RWPE1 (cell line): ENCODE measurements around the gene PEX26.
A peak's percentile ranks its signal among the peaks of the same experiment; 100 is the strongest.
"Not testable (repeated sequence)": the region's sequence is repeated elsewhere in the genome, so short reads cannot be mapped to it uniquely, and the experiment has no call there.

ENCODE experiments used
- CTCF ChIA-PET: fragments of 350-600 bp; sonication (Branson Sonifier 250); formaldehyde crosslinking; extraction: SDS; loops from one replicate; lab custom pipeline; 2021; lab: Yijun Ruan, JAX
- POLR2A ChIA-PET: fragments of 400-600 bp; formaldehyde crosslinking; extraction: SDS; loops from one replicate; lab custom pipeline; 2020; ENCODE audit warnings: antibody characterized with exemption; ENCODE audit not compliant: low non-redundant PET; lab: Yijun Ruan, JAX
- DNase-seq: peaks from one replicate; pipeline ENCODE4 v3.0.0; 2012; ENCODE audit warnings: low spot score
- H3K27ac ChIP-seq: fragments of 450-650 bp; 2 replicates; pipeline ENCODE4 v1.5.1; 2017
- TF ChIP-seq, protein P1 (sequence below): fragments of 450-650 bp; conservative IDR thresholded peaks from 2 replicates; pipeline ENCODE4 v1.5.1; 2017; ENCODE audit warnings: low read depth, mild to moderate bottlenecking

Gene PEX26

DNA sequence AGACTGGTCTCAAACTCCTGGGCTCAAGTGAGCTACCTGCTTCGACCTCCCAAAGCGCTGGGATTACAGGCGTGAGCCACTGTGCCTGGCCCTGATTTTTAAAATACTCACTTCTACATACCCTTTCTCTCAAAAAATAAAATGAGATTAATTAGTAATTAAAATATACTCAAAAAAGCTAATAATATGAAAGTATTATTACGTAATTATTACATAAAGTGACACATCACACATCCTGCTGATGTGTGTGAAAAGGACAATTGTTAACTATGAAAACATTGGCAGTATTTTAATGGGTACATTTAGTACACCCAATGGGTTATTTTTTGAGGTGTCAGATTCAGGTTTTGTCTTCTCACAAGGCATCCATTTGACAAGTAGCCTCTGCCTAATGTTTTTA, 32.0 kb upstream of the PEX26 start:
- ChIA-PET CTCF (no interaction called here), POLR2A (no interaction called here)
- no peak overlapping the region for H3K27ac ChIP-seq
- no peak for DNase-seq
- TF ChIP-seq, protein P1, sequence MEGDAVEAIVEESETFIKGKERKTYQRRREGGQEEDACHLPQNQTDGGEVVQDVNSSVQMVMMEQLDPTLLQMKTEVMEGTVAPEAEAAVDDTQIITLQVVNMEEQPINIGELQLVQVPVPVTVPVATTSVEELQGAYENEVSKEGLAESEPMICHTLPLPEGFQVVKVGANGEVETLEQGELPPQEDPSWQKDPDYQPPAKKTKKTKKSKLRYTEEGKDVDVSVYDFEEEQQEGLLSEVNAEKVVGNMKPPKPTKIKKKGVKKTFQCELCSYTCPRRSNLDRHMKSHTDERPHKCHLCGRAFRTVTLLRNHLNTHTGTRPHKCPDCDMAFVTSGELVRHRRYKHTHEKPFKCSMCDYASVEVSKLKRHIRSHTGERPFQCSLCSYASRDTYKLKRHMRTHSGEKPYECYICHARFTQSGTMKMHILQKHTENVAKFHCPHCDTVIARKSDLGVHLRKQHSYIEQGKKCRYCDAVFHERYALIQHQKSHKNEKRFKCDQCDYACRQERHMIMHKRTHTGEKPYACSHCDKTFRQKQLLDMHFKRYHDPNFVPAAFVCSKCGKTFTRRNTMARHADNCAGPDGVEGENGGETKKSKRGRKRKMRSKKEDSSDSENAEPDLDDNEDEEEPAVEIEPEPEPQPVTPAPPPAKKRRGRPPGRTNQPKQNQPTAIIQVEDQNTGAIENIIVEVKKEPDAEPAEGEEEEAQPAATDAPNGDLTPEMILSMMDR, result no peak

DNA sequence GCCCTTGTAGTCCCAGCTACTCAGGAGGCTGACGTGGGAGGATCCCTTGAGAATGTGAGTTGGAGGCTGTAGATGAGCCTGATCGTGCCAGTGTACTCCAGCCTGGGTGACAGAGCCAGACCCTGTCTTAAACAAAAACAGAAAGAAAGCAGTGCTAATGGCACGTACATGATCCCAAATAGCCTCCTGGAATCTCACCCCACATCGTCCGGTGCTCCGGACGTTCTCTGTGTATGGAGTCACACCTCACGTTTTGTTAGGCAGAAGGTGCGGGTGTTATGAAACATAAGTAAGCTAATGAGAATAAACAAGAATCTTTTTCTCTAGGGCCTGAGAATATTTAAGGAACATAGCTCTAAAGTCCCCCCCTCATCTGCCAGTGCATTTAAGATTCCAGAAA, 29.7 kb upstream of the PEX26 start:
- ChIA-PET CTCF (no interaction called here), POLR2A (no interaction called here)
- H3K27ac ChIP-seq, result no peak overlapping the region
- no peak for DNase-seq
- TF ChIP-seq, protein P1, result no peak

DNA sequence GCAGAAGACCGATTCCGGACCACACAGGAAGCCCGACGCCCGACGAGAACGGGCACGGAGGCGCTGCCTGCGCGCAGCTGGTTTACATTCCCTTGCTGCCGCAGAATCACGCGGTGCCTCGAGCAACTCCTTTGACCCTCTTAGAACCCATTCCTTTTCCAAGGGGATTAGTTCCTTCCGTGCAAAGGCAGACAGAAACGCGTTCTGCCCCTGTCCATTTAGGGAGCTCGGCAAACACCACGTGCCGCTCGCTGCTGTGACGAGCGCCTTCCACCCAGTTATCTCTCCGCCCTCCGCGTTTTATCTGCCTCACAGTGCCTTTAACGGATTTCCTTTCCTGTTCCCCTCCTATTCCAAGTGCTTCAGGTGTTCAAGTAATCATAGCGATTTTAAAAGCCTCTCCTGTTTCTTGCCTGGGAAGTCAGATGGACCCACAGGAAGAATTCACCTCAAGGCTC, 29.3 kb upstream of the PEX26 start:
- no peak overlapping the region for H3K27ac ChIP-seq
- POLR2A ChIA-PET, result no interaction called here
- DNase-seq, result no peak
- CTCF ChIA-PET, result no interaction called here
- TF ChIP-seq, protein P1, result no peak

DNA sequence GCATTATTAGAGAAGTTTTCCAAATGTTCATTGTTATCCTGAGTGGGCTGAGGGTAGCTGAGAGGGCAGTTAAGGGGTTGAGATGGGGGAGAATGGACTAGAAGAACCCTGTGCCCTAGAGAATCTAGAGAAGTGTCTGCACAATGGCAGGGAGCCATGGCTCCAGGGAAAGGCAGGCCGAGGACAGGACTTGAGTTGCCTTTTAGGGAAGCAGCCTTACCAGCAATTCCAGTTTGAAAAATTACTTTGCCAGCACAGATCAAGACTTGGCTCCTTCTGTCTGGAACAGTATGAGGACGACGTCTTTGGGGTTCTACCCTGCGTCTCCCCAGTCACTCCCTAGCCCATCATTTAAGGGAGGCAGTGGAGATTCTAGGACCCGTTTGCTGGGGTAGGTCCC, 27.7 kb upstream of the PEX26 start:
- ChIA-PET CTCF (no interaction called here), POLR2A (no interaction called here)
- TF ChIP-seq, protein P1, result no peak
- DNase-seq, result no peak
- peak overlapping the region; percentile 3; the same call in 1 of the 2 replicates for H3K27ac ChIP-seq

DNA sequence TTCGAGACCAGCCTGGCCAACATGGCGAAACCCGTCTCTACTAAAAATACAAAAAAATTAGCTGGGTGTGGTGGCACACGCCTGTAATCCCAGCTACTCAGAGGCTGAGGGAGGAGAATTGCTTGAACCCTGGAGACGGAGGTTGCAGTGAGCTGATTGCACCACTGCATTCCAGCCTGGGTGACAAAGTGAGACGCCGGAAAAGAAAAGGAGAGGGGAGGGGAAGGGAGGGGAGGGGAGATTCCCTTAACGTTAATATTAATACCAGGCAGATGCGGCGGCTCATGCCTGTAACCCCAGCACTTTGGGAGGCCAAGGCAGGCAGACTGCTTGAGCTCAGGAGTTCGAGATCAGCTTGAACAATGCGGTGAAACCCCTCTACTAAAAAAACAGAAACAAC, 26.7 kb upstream of the PEX26 start:
- POLR2A ChIA-PET, CTCF ChIA-PET, DNase-seq, H3K27ac ChIP-seq: not testable (repeated sequence)

DNA sequence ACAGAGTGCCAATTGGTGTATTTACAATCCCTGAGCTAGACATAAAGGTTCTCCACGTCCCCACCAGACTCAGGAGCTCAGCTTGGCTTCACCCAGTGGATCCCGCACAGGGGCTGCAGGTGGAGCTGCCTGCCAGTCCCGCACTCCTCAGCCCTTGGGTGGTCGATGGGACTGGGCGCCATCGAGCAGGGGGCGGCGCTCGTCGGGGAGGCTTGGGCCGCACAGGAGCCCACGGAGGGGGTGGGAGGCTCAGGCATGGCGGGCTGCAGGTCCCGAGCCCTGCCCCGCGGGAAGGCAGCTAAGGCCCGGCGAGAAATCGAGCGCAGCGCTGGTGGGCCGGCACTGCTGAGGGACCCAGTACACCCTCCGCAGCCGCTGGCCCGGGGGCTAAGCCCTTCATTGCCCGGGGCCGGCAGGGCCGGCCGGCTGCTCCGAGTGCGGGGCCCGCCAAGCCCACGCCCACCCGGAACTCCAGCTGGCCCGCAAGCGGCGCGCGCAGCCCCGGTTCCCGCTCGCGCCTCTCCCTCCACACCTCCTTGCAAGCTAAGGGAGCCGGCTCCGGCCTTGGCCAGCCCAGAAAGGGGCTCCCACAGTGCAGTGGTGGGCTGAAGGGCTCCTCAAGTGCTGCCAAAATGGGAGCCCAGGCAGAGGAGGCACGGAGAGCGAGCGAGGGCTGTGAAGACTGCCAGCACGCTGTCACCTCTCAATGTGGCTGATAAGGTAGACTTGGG, 24.4 kb upstream of the PEX26 start:
- CTCF ChIA-PET, DNase-seq, POLR2A ChIA-PET: not testable (repeated sequence)
- H3K27ac ChIP-seq, result peak overlapping the region; percentile 21; the same call in 1 of the 2 replicates

DNA sequence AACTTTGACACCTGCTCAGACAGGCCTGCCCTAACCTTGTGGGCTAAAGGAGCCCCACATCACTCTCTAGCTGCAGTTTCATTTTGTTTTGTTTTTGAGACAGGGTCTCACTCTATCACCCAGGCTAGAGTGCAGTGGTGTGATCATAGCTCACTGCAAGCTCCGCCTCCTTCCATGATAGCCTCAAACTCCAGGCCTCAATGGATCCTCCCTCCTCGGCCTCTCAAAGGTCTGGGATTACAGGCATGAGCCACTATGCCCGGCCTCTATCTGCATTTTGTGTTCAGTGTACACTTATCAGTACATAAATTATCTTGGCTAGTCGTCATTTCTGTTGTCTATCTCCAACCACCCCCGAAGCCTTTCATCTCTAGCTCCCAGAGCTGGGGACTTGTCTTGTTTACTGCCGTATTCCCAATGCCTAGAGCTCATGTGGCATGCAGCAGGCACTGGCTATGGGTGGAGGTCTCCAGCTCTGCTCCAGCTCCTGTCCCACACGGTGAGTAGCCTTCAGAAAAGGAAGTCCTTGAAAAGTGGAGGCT, 22.1 kb upstream of the PEX26 start:
- no peak for DNase-seq
- H3K27ac ChIP-seq, result peak overlapping the region; percentile 61
- CTCF ChIA-PET, result no interaction called here
- POLR2A ChIA-PET, result no interaction called here
- TF ChIP-seq, protein P1, result no peak
